ENCODE data around the gene HBG1.

HBG1 gene

DNA sequence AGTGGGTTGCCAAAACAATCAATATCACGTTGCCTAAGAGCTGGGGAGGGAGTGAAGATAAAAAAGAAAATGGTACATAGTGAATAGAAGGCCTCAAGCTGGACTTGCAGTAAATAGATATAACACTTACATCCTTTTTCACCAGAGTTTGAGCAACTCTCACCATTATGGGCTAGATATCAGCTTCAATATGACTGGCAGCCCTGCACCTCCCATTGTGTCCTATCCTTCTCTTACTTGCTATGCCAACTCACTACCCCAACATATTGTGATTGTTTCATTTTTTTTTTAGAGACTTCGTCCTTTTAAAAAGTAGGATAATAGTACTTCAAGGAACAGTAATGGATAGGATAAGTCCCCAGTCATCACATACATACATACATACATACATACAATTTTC lies 7.4 kb downstream of the HBG1 start:
- TF ChIP-seq, protein P1, sequence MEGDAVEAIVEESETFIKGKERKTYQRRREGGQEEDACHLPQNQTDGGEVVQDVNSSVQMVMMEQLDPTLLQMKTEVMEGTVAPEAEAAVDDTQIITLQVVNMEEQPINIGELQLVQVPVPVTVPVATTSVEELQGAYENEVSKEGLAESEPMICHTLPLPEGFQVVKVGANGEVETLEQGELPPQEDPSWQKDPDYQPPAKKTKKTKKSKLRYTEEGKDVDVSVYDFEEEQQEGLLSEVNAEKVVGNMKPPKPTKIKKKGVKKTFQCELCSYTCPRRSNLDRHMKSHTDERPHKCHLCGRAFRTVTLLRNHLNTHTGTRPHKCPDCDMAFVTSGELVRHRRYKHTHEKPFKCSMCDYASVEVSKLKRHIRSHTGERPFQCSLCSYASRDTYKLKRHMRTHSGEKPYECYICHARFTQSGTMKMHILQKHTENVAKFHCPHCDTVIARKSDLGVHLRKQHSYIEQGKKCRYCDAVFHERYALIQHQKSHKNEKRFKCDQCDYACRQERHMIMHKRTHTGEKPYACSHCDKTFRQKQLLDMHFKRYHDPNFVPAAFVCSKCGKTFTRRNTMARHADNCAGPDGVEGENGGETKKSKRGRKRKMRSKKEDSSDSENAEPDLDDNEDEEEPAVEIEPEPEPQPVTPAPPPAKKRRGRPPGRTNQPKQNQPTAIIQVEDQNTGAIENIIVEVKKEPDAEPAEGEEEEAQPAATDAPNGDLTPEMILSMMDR (IDR thresholded peaks at IDR 0.05; ENCODE audit: low read depth, low read length) = no peak
- no peak overlapping the region for H3K4me3 ChIP-seq (ENCODE audit: low read depth, low read length)

DNA sequence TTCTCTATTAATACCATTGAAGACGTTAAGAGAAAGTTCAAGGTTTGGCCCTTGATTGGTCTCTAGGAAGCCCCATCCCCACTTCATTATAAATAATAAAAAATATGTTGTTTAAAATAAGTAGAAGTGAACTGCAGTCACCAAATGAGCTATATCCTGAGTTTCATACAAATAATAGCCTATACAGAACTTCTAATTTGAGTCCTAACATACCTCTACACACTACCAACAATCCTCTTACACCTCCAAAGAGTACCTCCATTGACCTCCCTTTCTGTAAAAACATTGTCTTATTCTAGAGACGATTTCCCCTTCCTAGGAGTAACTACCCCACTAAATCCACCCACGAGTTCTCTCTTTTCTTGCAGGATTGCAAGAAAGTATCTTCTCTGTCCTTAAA lies 8.2 kb downstream of the HBG1 start:
- TF ChIP-seq, protein P1 (IDR thresholded peaks at IDR 0.05; ENCODE audit: low read depth, low read length) = no peak
- no peak overlapping the region for H3K4me3 ChIP-seq (ENCODE audit: low read depth, low read length)

DNA sequence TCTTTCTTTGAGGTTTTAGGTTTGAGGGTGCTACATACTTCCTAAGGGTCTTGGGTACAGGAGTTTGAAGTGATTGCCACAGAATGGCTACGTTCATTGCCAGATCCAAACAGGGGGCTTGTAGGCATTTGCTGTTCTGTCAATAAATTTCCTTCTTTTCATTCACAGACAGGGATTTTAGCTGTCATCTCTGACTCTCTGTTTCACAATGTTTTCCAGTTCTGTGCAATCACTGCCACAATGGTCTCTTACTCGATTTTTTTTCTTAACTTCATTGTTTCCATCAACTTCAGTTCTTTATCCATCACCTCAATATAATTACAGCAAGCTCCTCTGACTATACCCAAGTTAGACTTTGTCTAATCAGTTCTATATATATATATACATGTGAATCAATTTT lies 9.2 kb downstream of the HBG1 start:
- no peak overlapping the region for H3K4me3 ChIP-seq (ENCODE audit: low read depth, low read length)
- TF ChIP-seq, protein P1 (IDR thresholded peaks at IDR 0.05; ENCODE audit: low read depth, low read length) = no peak

DNA sequence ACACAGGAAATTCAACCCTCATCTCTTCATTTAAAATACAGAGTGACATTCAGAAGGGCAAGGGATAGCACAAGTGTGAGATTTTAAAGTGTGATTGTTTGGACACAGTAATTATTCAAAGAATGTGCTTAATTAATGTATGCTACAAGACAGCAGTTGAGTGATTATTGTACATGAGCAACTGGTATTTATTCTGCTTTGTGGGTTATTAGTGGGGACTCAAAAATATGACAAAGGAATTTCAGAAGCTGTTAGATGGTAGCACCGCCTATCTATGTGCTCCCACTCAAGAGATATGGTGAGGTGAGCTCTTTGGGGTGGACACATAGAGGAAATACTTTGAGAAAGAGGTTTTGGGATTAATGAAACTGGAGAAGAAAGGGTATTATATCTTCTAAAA lies 9.6 kb downstream of the HBG1 start:
- TF ChIP-seq, protein P1 (IDR thresholded peaks at IDR 0.05; ENCODE audit: low read depth, low read length) = no peak
- no peak overlapping the region for H3K4me3 ChIP-seq (ENCODE audit: low read depth, low read length)

GRCh38 chr11:5239046-5239445 lies 10.6 kb downstream of the HBG1 start:
- TF ChIP-seq, protein P1 (IDR thresholded peaks at IDR 0.05; ENCODE audit: low read depth, low read length) = no peak
- H3K4me3 ChIP-seq (ENCODE audit: low read depth, low read length) = no peak overlapping the region

GRCh38 chr11:5238486-5238885 lies 11.2 kb downstream of the HBG1 start:
- no peak overlapping the region for H3K4me3 ChIP-seq (ENCODE audit: low read depth, low read length)
- TF ChIP-seq, protein P1 (IDR thresholded peaks at IDR 0.05; ENCODE audit: low read depth, low read length) = no peak

GRCh38 chr11:5237420-5237819 lies 12.2 kb downstream of the HBG1 start:
- no peak overlapping the region for H3K4me3 ChIP-seq (ENCODE audit: low read depth, low read length)
- TF ChIP-seq, protein P1 (IDR thresholded peaks at IDR 0.05; ENCODE audit: low read depth, low read length) = no peak

Data from WI38 (cell line).